ENCODE results near the gene NLGN1.

The NLGN1 gene

GRCh38 chr3:173630849-173631248 lies 233.3 kb downstream of the NLGN1 start:
- in situ Hi-C loops (cut with HindIII; ENCODE audit: low sequenced_read_pairs): no loop called here

GRCh38 chr3:173632945-173633344 lies 235.4 kb downstream of the NLGN1 start:
- in situ Hi-C loops (cut with HindIII; ENCODE audit: low sequenced_read_pairs): no loop called here

- in situ Hi-C loops (cut with HindIII; ENCODE audit: low sequenced_read_pairs): no loop called here
Measured at GRCh38 chr3:173635826-173636225, 238.3 kb downstream of the NLGN1 start.

- in situ Hi-C loops (cut with HindIII; ENCODE audit: low sequenced_read_pairs): no loop called here
Measured at GRCh38 chr3:173639098-173639497, 241.6 kb downstream of the NLGN1 start.

GRCh38 chr3:173641696-173642095 lies 244.2 kb downstream of the NLGN1 start:
- in situ Hi-C loops (cut with HindIII; ENCODE audit: low sequenced_read_pairs): no loop called here

- in situ Hi-C loops (cut with HindIII; ENCODE audit: low sequenced_read_pairs): no loop called here
Measured at GRCh38 chr3:173644086-173645082, 246.8 kb downstream of the NLGN1 start.

GRCh38 chr3:173650596-173650995 lies 253.1 kb downstream of the NLGN1 start:
- in situ Hi-C loops (cut with HindIII; ENCODE audit: low sequenced_read_pairs): no loop called here

GRCh38 chr3:173652093-173652492 lies 254.5 kb downstream of the NLGN1 start:
- in situ Hi-C loops (cut with HindIII; ENCODE audit: low sequenced_read_pairs): no loop called here

GRCh38 chr3:173653781-173654180 lies 256.2 kb downstream of the NLGN1 start:
- in situ Hi-C loops (cut with HindIII; ENCODE audit: low sequenced_read_pairs): no loop called here

GRCh38 chr3:173659972-173660371 lies 262.4 kb downstream of the NLGN1 start:
- in situ Hi-C loops (cut with HindIII; ENCODE audit: low sequenced_read_pairs): no loop called here

GRCh38 chr3:173660645-173661299 lies 263.2 kb downstream of the NLGN1 start:
- in situ Hi-C loops (cut with HindIII; ENCODE audit: low sequenced_read_pairs): no loop called here

- in situ Hi-C loops (cut with HindIII; ENCODE audit: low sequenced_read_pairs): no loop called here
Measured at GRCh38 chr3:173663696-173664111, 266.2 kb downstream of the NLGN1 start.

GRCh38 chr3:173676094-173676493 lies 278.6 kb downstream of the NLGN1 start:
- in situ Hi-C loops (cut with HindIII; ENCODE audit: low sequenced_read_pairs): no loop called here

GRCh38 chr3:173681188-173681678 lies 283.7 kb downstream of the NLGN1 start:
- in situ Hi-C loops (cut with HindIII; ENCODE audit: low sequenced_read_pairs): no loop called here

GRCh38 chr3:173685456-173685855 lies 287.9 kb downstream of the NLGN1 start:
- in situ Hi-C loops (cut with HindIII; ENCODE audit: low sequenced_read_pairs): no loop called here

GRCh38 chr3:173688216-173688842 lies 290.8 kb downstream of the NLGN1 start:
- in situ Hi-C loops (cut with HindIII; ENCODE audit: low sequenced_read_pairs): no loop called here

- in situ Hi-C loops (cut with HindIII; ENCODE audit: low sequenced_read_pairs): no loop called here
Measured at GRCh38 chr3:173690542-173691180, 293.1 kb downstream of the NLGN1 start.

GRCh38 chr3:173699353-173699752 lies 301.8 kb downstream of the NLGN1 start:
- in situ Hi-C loops (cut with HindIII; ENCODE audit: low sequenced_read_pairs): no loop called here

GRCh38 chr3:173700336-173700735 lies 302.8 kb downstream of the NLGN1 start:
- in situ Hi-C loops (cut with HindIII; ENCODE audit: low sequenced_read_pairs): no loop called here

GRCh38 chr3:173702561-173702960 lies 305.0 kb downstream of the NLGN1 start:
- in situ Hi-C loops (cut with HindIII; ENCODE audit: low sequenced_read_pairs): no loop called here

- in situ Hi-C loops (cut with HindIII; ENCODE audit: low sequenced_read_pairs): no loop called here
Measured at GRCh38 chr3:173703771-173704170, 306.2 kb downstream of the NLGN1 start.

Data from DLD1 (cell line).